Placental pericyte (primary cell): ENCODE results near the gene RAB3IP. TPM values are rescaled to one million over a fixed set of nuclear protein-coding genes. Genes with fewer than 3 reads are reported as not detected.

Source experiments
- total RNA-seq: library from RNA; depleted of rRNA; stranded (reverse); fragments of >200 nt; gene quantifications from 2 replicates; pipeline ENCODE4 v1.2.3, GENCODE V29; 2012

The RAB3IP gene
- total RNA-seq = 13.9 and 16.0 TPM in 2 replicates

GRCh38 chr12:69738351-69739286, at the start of gene RAB3IP:
Gene RAB3IP, plus strand, starts transcription at chr12:69738860. Its CDS starts 16,549 bp downstream, at chr12:69755409.

GRCh38 chr12:69698769-69699540, 39.7 kb upstream of the RAB3IP start, which contains the start of gene BEST3:
Gene BEST3, minus strand, starts transcription at chr12:69699303. Its CDS starts 1,505 bp downstream, at chr12:69697798.

GRCh38 chr12:69824966-69825560, 86.4 kb downstream of the RAB3IP start, which contains the start of gene MYRFL:
Gene MYRFL, plus strand, starts transcription at chr12:69825227. Its CDS starts 291 bp downstream, at chr12:69825518.

Other genes with a start within 250 kb of the RAB3IP start
- 209 and 390 TPM in 2 replicates for gene CCT2, start 153.4 kb upstream of the RAB3IP start, total RNA-seq
- not detected in 2 replicates for gene LRRC10, start 128.0 kb upstream of the RAB3IP start, total RNA-seq
- gene BEST3, start 39.6 kb upstream of the RAB3IP start, total RNA-seq = 0.22 and 0.43 TPM in 2 replicates
- gene MYRFL, start 86.4 kb downstream of the RAB3IP start, total RNA-seq = not detected in 2 replicates